ENCODE data around the gene ZNF423.
"Not testable (repeated sequence)": the region's sequence is repeated elsewhere in the genome, so short reads cannot be mapped to it uniquely, and the experiment has no call there.

Gene ZNF423

DNA sequence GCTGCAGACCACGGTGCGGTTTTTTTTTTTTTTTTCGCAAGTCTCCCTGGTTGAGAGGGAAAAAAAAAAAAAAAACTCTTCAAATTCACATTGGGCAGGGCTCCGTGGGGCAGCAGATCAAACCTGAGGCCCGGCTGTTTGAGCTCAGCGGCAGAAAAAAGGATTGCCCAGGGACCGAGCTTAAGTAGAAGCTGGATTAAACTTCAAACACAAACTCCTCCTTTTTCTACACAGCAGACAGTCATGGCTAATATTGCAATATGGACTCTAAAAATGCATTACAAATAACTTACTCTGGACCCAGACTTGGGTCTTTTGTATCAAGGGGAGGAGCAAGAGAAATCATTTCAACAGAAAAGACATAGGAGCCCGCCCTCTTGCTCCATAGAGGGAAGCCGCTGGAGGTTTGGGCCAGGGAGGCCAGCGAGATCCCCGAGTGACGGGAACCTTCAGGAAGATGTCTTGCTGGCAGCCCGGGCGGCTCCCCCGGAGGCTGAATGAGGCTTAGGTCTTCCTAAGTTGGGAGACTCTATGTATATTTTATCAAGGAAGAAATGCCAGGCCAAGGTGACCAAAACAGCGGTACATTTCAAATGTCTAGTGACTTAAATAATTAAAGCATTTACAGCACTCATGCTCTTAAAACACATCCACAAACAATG is 167.7 kb downstream of the ZNF423 start:
- no peak for DNase-seq

DNA sequence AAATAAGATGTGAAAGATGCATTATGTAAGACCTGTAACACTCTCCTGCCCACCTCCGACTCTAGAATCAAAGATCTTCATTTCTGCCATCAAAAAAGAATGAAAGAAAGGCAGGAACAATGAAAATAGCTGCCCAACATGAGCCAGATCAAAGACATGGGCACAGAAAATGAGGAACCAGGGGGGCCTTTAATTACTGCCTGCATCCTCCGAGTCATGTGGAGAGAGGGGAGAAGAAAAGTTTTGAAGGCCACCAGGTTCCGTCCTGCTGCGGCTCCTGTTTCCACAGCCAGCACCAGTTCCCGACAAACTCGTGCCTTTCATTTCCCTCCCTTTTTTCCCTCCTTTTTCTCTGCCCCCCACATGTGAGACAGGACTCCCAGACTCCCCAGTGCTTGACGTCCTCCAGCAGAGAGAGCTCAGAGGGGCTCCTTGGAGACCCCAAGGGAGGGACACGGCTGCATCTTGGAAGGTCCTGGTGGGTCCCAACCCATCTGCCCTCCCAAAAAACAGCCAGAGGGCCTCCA is 168.4 kb downstream of the ZNF423 start:
- no peak for DNase-seq

DNA sequence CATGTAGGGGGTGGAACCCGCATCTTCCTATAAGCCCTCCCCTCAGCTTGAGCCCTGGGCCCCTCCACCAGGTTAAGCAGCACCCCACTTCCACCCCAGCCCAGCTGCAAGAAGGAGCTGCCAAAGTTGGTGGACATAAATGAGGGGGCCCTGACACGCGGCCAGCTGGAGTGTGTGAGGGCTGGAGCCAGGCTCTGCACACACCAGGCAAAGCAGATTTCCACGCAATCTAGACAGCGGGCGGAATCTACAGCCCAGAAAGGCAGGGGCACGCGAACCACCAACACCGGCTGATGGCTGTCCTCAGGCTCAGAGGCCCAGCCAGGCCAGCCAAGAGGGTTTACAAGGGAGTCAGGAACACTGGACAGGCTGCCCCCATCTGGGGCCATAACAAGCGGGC is 171.2 kb downstream of the ZNF423 start:
- DNase-seq: no peak

- DNase-seq: no peak
These were observed 173.2 kb downstream of the ZNF423 start for GRCh38 chr16:49682577-49683165.

DNA sequence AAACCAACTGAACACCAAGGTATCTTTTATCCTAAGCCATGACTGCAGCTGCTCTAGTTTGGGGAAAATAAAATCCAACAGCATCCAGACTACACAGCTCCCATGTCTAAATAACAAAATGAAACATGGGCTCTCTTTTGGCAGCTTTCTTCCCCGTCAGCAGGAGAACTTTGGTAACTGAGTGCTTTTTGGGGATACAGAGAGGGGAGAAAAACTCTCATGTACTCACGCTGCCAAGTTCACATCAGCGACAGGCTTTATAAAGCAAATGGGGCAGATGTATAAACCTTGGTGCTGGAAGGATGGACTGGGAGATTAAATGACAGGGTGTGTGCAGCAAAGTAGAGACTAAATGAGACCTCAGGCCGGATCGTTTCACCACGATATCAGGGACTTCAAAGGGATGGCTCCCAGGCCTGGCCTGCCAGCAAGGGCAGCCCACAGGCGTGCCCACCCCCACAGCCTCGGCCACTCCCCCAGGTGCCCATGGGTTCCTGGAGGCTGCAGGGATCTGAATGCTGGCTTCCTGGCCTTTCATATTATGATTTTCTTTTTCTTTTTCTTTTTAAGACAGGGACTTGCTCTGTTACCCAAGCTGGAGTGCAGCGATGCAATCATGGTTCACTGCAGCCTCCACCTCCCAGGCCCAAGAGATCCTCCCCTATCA is 174.6 kb downstream of the ZNF423 start:
- DNase-seq: no peak

DNA sequence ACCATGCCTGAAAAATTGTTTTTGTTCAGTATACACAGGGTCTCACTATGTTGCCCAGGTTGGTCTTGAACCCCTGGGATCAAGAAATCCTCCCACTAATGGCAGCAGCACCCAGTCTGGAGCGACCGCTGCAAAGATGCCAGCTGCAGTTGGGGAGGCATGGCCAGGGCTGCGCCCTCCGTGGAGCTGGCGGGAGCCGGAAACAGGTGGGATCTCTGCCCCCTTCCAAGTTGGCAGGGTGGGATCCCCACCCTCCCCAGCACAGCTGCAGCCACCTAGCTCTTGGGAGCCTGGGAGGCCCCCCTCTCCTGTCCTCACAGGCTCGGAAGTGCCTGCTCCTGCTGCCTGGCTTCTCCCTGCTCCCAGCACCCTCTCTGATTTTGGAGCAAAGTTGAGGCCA is 176.8 kb downstream of the ZNF423 start:
- DNase-seq: no peak

DNA sequence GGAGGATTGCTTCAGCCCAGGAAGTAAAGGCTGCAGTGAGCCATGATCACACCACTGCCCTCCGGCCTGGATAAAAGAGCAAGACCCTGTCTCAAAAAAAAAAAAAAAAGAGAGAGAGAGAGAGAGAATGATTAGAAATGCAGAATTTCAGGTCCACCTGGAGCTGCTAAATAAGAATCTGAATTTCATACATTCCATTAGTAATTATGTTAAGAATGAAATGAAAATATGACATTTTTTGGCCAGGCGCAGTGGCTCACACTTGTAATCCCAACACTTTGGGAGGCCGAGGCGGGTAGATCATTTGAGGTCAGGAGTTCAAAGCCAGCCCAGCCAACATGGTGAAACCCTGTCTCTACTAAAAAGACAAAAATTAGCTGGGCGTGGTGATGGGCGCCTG is 178.3 kb downstream of the ZNF423 start:
- not testable (repeated sequence) for DNase-seq

DNA sequence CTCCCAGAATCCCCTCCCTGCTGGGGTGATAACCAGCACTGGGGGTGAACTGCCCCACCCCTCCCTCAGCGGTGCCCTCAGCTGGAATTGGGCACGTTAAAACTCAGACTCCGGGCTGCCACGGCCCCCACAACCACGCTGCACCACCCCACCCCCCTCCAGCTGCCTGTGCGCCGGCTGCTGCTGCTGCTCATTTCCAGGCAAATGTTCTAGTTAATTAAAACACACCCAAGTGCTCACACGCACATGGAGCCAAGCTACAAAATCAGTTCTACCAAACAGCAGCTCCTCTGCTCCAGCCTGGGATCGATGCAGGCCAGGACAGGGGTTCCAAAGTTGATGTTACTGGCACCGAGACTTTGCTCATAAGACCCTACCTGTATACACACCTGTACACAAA is 180.5 kb downstream of the ZNF423 start:
- no peak for DNase-seq

DNA sequence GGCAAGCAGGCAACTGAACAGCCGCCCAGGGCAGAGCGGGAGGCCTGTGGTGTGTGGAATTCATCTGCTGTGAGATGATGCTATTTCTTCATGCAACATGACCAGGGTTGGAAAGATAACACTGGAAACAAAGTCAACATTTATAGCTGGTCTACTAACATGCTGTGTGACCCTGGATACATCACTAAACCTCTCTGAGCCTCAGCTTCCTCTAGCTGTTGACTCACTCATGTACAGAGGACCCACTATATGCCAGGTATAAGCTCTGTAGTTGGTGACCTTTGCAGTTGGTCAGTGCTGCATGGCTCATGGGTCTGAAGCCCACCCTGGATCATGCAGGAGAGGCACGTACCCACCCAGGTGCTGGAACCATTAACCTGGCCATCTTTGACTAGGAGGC is 180.9 kb downstream of the ZNF423 start:
- no peak for DNase-seq

DNA sequence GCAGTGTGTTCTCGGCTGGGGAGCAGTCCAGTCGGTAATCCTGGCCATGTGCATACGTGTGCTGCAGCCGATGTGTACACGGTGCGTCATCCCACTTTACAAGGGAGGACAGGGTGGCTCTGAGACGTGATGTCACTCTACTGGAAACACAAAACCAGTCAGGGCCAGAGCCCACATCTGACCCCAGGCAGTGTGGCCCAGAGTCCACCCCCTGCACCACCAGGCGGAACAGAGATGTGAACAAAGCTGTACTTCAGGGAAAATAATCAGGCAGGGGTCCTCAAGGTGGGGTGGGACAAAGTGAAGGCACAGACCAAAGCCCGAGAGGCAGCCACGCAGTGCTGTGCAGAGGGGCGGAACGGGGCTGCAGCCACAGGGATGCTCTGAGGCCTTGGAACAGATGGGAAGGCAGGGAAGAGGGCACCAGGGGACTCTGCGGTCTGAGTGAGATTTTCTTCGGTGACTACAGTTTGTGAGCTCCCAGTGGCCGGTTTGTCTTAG is 181.5 kb downstream of the ZNF423 start:
- DNase-seq: no peak

- no peak for DNase-seq
These were observed 182.5 kb downstream of the ZNF423 start for GRCh38 chr16:49673442-49673841.

GRCh38 chr16:49672753-49673152 is 183.2 kb downstream of the ZNF423 start:
- DNase-seq: no peak

- DNase-seq: no peak
These were observed 184.6 kb downstream of the ZNF423 start for GRCh38 chr16:49671333-49671732.

GRCh38 chr16:49670627-49671026 is 185.3 kb downstream of the ZNF423 start:
- no peak for DNase-seq

GRCh38 chr16:49665482-49666230 is 190.3 kb downstream of the ZNF423 start:
- DNase-seq: no peak

- DNase-seq: no peak
These were observed 191.4 kb downstream of the ZNF423 start for GRCh38 chr16:49664221-49665215.

GRCh38 chr16:49663081-49664065 is 192.5 kb downstream of the ZNF423 start:
- no peak for DNase-seq

- DNase-seq: no peak
These were observed 193.3 kb downstream of the ZNF423 start for GRCh38 chr16:49662569-49662968.

DNA sequence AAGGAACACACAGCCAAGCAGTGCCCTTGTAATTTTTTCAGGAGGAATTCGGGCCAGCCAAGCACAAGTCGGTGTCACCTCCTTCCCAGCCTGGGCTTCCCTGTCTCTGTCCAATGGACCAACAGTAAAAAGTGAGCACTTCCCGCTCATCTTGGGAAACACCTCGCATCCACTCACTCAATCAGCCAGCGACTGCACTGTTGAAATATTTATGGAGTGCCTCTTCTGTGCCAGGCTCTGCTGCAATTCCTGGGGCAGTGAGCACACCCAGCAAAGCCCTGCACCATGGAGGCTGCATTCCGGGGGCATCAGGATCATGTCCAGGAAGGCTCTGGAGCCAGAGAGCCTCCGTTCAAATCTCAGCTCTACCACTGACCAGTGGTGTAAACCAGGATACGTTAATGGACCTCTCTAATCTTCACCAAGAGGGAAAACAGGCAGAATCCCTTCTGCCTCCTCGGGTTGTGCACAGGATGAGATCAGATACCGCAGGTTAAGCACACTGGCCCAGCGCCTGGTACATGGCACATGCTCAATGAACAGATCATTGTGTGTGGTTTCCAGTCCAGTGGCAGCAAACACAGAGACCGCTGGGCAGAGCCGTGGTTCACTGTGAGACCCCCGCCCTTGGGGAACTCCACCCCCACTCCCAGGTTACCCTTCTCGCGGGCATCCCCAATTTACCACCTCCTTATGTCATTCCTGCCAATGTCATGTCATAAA is 194.3 kb downstream of the ZNF423 start:
- no peak for DNase-seq

GRCh38 chr16:49660626-49661025 is 195.3 kb downstream of the ZNF423 start:
- peak; percentile 19 for DNase-seq
